ENCODE measurements around the gene CAPRIN2.

DNA sequence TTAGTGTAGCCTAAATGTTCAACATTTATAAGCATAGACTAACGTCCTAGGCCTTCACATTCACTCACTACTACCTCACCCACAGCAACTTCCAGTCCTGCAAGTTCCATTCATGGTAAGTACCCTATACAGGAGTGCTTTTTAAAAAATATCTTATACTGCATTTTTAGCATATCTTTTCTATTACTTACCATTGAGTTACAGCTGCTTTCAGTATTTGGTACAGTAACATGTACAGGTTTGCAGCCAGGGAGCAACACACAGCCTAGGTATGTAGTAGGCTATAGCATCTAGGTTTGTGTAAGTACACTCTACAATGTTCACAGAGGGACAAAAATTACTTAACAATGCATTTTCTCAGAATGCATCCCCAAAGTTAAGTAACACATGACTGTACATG lies 76.5 kb downstream of the CAPRIN2 start:
- TF ChIP-seq, protein P1, sequence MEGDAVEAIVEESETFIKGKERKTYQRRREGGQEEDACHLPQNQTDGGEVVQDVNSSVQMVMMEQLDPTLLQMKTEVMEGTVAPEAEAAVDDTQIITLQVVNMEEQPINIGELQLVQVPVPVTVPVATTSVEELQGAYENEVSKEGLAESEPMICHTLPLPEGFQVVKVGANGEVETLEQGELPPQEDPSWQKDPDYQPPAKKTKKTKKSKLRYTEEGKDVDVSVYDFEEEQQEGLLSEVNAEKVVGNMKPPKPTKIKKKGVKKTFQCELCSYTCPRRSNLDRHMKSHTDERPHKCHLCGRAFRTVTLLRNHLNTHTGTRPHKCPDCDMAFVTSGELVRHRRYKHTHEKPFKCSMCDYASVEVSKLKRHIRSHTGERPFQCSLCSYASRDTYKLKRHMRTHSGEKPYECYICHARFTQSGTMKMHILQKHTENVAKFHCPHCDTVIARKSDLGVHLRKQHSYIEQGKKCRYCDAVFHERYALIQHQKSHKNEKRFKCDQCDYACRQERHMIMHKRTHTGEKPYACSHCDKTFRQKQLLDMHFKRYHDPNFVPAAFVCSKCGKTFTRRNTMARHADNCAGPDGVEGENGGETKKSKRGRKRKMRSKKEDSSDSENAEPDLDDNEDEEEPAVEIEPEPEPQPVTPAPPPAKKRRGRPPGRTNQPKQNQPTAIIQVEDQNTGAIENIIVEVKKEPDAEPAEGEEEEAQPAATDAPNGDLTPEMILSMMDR (IDR thresholded peaks at IDR 0.05): no peak
- TF ChIP-seq POLR2AphosphoS5 (IDR thresholded peaks at IDR 0.05): no peak
